CD4-positive, alpha-beta memory T cell (primary cell): Measurements from ENCODE around the gene RHO. TPM values are rescaled to one million over a fixed set of nuclear protein-coding genes. Genes with fewer than 3 reads are reported as not detected.

Experiments used
- CTCF ChIA-PET: fragments of 350-600 bp; sonication (Branson Sonifier 250); formaldehyde crosslinking; loops from one replicate; lab custom pipeline; 2021; ENCODE audit warnings: inconsistent platforms; ENCODE audit not compliant: partially characterized antibody; lab: Charles Lee
- POLR2A ChIA-PET: fragments of 350-600 bp; sonication (Branson Sonifier 250); formaldehyde crosslinking; loops from one replicate; lab custom pipeline; 2021; ENCODE audit not compliant: partially characterized antibody; lab: Charles Lee
- DNase-seq, 5 donors: peaks; one replicate each; pipeline versions ENCODE4 v3.0.0 to v3.0.0-alpha.2; 2020 to 2022; ENCODE audit warnings: mixed read lengths in 1 of 5
- H3K27ac ChIP-seq: one replicate; pipeline ENCODE4 v1.7.0; 2013; ENCODE audit warnings: low read depth, low read length
- H3K27me3 ChIP-seq: 2 replicates; pipeline ENCODE4 v1.7.0; 2013; ENCODE audit warnings: mild to moderate bottlenecking, low read length, moderate library complexity; ENCODE audit not compliant: insufficient read depth
- H3K36me3 ChIP-seq: 2 replicates; pipeline ENCODE4 v1.7.0; 2013; ENCODE audit warnings: mild to moderate bottlenecking, low read length, moderate library complexity; ENCODE audit not compliant: insufficient read depth
- H3K4me1 ChIP-seq: 2 replicates; pipeline ENCODE4 v1.7.0; 2013; ENCODE audit warnings: mild to moderate bottlenecking, low read length, moderate library complexity; ENCODE audit not compliant: insufficient read depth
- H3K4me3 ChIP-seq, 2 donors: one replicate each; pipeline ENCODE4 v1.7.0; 2013; ENCODE audit warnings: low read length in 2 of 2, mild to moderate bottlenecking in 1 of 2
- H3K9me3 ChIP-seq, 2 donors: one replicate each; pipeline ENCODE4 v1.7.0; 2013; ENCODE audit warnings: low read length in 2 of 2, control low read depth in 1 of 2; ENCODE audit not compliant: control insufficient read depth in 1 of 2
- H3K27ac Mint-ChIP-seq, 7 donors: one replicate each; pipeline ENCODE4 v1.8.0; 2020 to 2021; ENCODE audit warnings: mixed read lengths in 7 of 7, mild to moderate bottlenecking in 6 of 7, inconsistent platforms in 3 of 7, moderate library complexity in 3 of 7
- H3K27me3 Mint-ChIP-seq, 2 donors: one replicate each; pipeline ENCODE4 v1.8.0; 2020 to 2021; ENCODE audit warnings: mixed read lengths in 2 of 2
- H3K36me3 Mint-ChIP-seq, 2 donors: one replicate each; pipeline ENCODE4 v1.8.0; 2020 to 2021; ENCODE audit warnings: mixed read lengths in 2 of 2, inconsistent platforms in 1 of 2, mild to moderate bottlenecking in 1 of 2
- H3K4me1 Mint-ChIP-seq, 4 donors: one replicate each; pipeline ENCODE4 v1.8.0; 2020 to 2021; ENCODE audit warnings: mixed read lengths in 4 of 4, mild to moderate bottlenecking in 1 of 4
- H3K4me3 Mint-ChIP-seq, 8 donors: one replicate each; pipeline ENCODE4 v1.8.0; 2020 to 2021; ENCODE audit warnings: mixed read lengths in 8 of 8, mild to moderate bottlenecking in 7 of 8, moderate library complexity in 6 of 8, inconsistent platforms in 3 of 8
- H3K9me3 Mint-ChIP-seq, 8 donors: one replicate each; pipeline ENCODE4 v1.8.0; 2020 to 2021; ENCODE audit warnings: mixed read lengths in 8 of 8, mild to moderate bottlenecking in 5 of 8, inconsistent platforms in 3 of 8, moderate library complexity in 1 of 8
- intact Hi-C: fragments of 100-400 bp; cut with micrococcal nuclease; formaldehyde crosslinking; loops from one replicate; pipeline ENCODE4 v1.15.1; 2023
- polyA plus RNA-seq, 2 donors: library from polyadenylated mRNA; unstranded; fragments of 300-500 nt; fragmentation: Illumina TruSeq; gene quantifications; one replicate each; pipeline ENCODE4 v1.2.3, GENCODE V29; 2021
- total RNA-seq, 2 experiments: library from RNA; stranded (reverse); gene quantifications; one replicate each; pipeline ENCODE4 v1.2.3, GENCODE V29; 2021

RHO gene
- total and polyA plus RNA-seq, 4 experiments from 2014 or later, result not detected

DNA sequence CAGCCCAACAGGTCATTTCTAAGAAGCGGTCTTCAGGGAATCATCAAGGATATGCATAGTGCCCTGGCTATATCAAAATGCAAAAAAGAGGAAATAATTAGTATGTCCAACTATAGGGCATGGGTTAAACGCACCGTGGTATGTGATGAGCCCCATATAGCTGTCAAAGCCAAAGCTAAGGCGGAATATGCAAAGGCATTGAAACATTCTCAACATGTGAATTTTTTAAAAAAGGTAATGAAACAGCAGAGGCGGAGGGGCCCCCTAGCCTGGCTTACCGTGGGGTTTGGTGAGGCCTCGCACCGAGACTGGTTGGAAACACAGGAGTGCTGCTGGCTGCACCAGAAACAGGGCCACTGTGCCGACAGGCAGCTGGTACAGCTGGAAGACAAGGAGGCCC, 54.9 kb downstream of the RHO start:
- ChIA-PET CTCF (no interaction called here), POLR2A (interaction anchor here (1.5 to 2.5 kb wide), 3 partner anchors 10 to 22 kb away, joined by 3 to 13 read pairs (median 5); partner anchors contain the start of gene PLXND1)
- DNase-seq, result no peak
- Histone ChIP-seq H3K27ac (no peak overlapping the region), H3K4me3 (no peak overlapping the region), H3K36me3 (no peaks in the 10 kb centered on the region), H3K4me1 (peaks cover 14% of the 10 kb centered on the region), H3K9me3 (no peaks in the 10 kb centered on the region), H3K27me3 (no peaks in the 10 kb centered on the region)
- no peaks in the 10 kb centered on the region for H3K27me3 Mint-ChIP-seq
- H3K36me3 Mint-ChIP-seq, result no peaks in the 10 kb centered on the region
- peaks cover 4 to 14% (median 10%) of the 10 kb centered on the region in 4 donors for H3K4me1 Mint-ChIP-seq
- H3K4me3 Mint-ChIP-seq, result no peak overlapping the region
- intact Hi-C loops, result no loop called here
- H3K27ac Mint-ChIP-seq, result peak overlapping the region in 4 of 7 donors; percentile 59 to 84 (median 74)
- H3K9me3 Mint-ChIP-seq, result peaks cover 0 to 2% (median 0%) of the 10 kb centered on the region in 8 donors

DNA sequence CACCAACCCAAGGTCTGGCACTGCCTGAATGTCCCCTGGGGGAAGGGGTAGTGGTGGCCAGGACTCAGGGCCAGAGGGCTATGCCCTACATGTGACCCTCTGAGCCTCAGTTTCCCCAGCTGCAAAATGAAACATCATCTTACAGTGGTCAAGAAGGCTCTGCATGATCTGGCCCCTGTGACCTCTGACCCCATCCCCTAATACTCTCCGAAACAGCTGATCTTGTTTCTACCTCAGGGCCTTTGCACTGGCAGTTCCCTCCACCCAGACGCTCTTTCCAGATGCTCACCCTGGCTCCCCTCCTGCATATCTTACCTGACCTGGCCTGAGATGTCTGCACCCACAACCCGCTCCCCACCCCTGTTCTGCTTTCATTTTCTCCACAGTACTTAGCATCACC, 56.2 kb downstream of the RHO start:
- H3K4me3 ChIP-seq, result no peak overlapping the region
- H3K27ac ChIP-seq, result no peak overlapping the region
- H3K9me3 ChIP-seq, result no peaks in the 10 kb centered on the region
- no peak for DNase-seq
- H3K36me3 Mint-ChIP-seq, result no peaks in the 10 kb centered on the region
- CTCF ChIA-PET, result no interaction called here
- H3K27me3 ChIP-seq, result no peaks in the 10 kb centered on the region
- no peak overlapping the region for H3K4me3 Mint-ChIP-seq
- POLR2A ChIA-PET, result interaction anchor here (1.8 kb wide), 1 partner anchor 9 kb away, joined by 5 read pairs; no protein-coding TSS in a partner anchor
- peak overlapping the region in 3 of 7 donors; percentile 7 to 55 (median 8) for H3K27ac Mint-ChIP-seq
- peaks cover under 1% of the 10 kb centered on the region for H3K4me1 ChIP-seq
- H3K4me1 Mint-ChIP-seq, result peaks cover 2 to 5% (median 4%) of the 10 kb centered on the region in 4 donors
- intact Hi-C loops, result no loop called here
- H3K27me3 Mint-ChIP-seq, result no peaks in the 10 kb centered on the region
- H3K9me3 Mint-ChIP-seq, result no peaks in the 10 kb centered on the region
- H3K36me3 ChIP-seq, result no peaks in the 10 kb centered on the region

Other genes starting within 250 kb of the RHO start
- 10 to 100 TPM; 50.1 to 52.5 TPM for gene HMCES, start 249.8 kb upstream of the RHO start, total RNA-seq
- 100 to 1,000 TPM in 1 of 2 donors, 10 to 100 TPM in 1; 100.0 to 100 TPM for gene HMCES, start 249.8 kb upstream of the RHO start, polyA plus RNA-seq
- 1 to 10 TPM; 1.5 to 1.6 TPM for gene EFCAB12, start 100.0 kb upstream of the RHO start, total RNA-seq
- under 1 TPM in 1 of 2 donors, not detected in 1; 0.09 TPM for gene EFCAB12, start 100.0 kb upstream of the RHO start, polyA plus RNA-seq
- gene MBD4, start 88.7 kb upstream of the RHO start, total RNA-seq, result 10 to 100 TPM; 52.4 to 58.0 TPM
- gene MBD4, start 88.7 kb upstream of the RHO start, polyA plus RNA-seq, result 10 to 100 TPM; 36.6 to 52.9 TPM
- 10 to 100 TPM; 20.0 to 21.8 TPM for gene IFT122, start 88.4 kb upstream of the RHO start, total RNA-seq
- gene IFT122, start 88.4 kb upstream of the RHO start, polyA plus RNA-seq, result 1 to 10 TPM; 5.3 to 5.8 TPM
- gene H1-8, start 14.5 kb downstream of the RHO start, total RNA-seq, result not detected
- gene H1-8, start 14.5 kb downstream of the RHO start, polyA plus RNA-seq, result not detected
- 10 to 100 TPM; 71.4 to 72.5 TPM for gene PLXND1, start 78.0 kb downstream of the RHO start, total RNA-seq
- gene PLXND1, start 78.0 kb downstream of the RHO start, polyA plus RNA-seq, result 1 to 10 TPM in 1 of 2 donors, under 1 TPM in 1; 0.03 to 8.9 TPM